Neural cell (in vitro differentiated cells): ENCODE data around the gene APIP. TPM values are rescaled to one million over a fixed set of nuclear protein-coding genes. Genes with fewer than 3 reads are reported as not detected.

Experiments
- H2AFZ ChIP-seq: fragments of 200-600, 300-800 bp; sonication (generic), shearing (Covaris generic); 2 replicates; pipeline ENCODE4 v1.6.0; 2014; ENCODE audit warnings: low read depth, mild to moderate bottlenecking, antibody characterized with exemption, low read length, moderate library complexity
- H3F3A ChIP-seq: fragments of 200-600 bp; shearing (Covaris generic); 2 replicates; pipeline ENCODE4 v1.6.1; 2016; ENCODE audit warnings: mild to moderate bottlenecking, moderate library complexity, mixed read lengths, antibody characterized with exemption, low read length; ENCODE audit not compliant: insufficient read depth, poor library complexity, severe bottlenecking
- H3K27ac ChIP-seq: fragments of 200-600, 300-800 bp; sonication (generic), shearing (Covaris generic); 2 replicates; pipeline ENCODE4 v1.5.1; 2014; ENCODE audit warnings: mild to moderate bottlenecking, low read length, moderate library complexity
- H3K27me3 ChIP-seq: fragments of 300-800, 200-600 bp; sonication (generic), shearing (Covaris generic); 2 replicates; pipeline ENCODE4 v1.6.0; 2014; ENCODE audit warnings: mild to moderate bottlenecking, low read depth, low read length, moderate library complexity; ENCODE audit not compliant: insufficient read depth
- H3K36me3 ChIP-seq: fragments of 300-800, 200-600 bp; sonication (generic), shearing (Covaris generic); 2 replicates; pipeline ENCODE4 v1.5.1; 2014; ENCODE audit warnings: mild to moderate bottlenecking, antibody characterized with exemption, low read length, moderate library complexity; ENCODE audit not compliant: insufficient read depth
- H3K4me2 ChIP-seq: fragments of 300-800, 200-600 bp; sonication (generic), shearing (Covaris generic); 2 replicates; pipeline ENCODE4 v1.6.0; 2014; ENCODE audit warnings: mild to moderate bottlenecking, low read length
- H3K4me3 ChIP-seq: fragments of 300-800, 200-600 bp; sonication (generic), shearing (Covaris generic); 2 replicates; pipeline ENCODE4 v1.5.1; 2014; ENCODE audit warnings: mild to moderate bottlenecking, low read length, moderate library complexity
- H3K79me2 ChIP-seq: fragments of 200-600 bp; shearing (Covaris generic); replicated peaks from 2 replicates; pipeline ENCODE4 v1.6.0; 2014; ENCODE audit warnings: mild to moderate bottlenecking, low read length, moderate library complexity; ENCODE audit not compliant: insufficient read depth
- H3K9ac ChIP-seq: fragments of 300-800, 200-600 bp; sonication (generic), shearing (Covaris generic); 2 replicates; pipeline ENCODE4 v1.6.1; 2016; ENCODE audit warnings: mild to moderate bottlenecking, low read length, mixed read lengths
- H3K9me2 ChIP-seq: fragments of 200-600 bp; shearing (Covaris generic); 2 replicates; pipeline ENCODE4 v1.6.1; 2016; ENCODE audit warnings: mild to moderate bottlenecking, low read length, mixed read lengths; ENCODE audit not compliant: insufficient read depth
- H3K9me3 ChIP-seq: fragments of 200-600, 300-800 bp; sonication (generic), shearing (Covaris generic); 2 replicates; pipeline ENCODE4 v1.6.1; 2016; ENCODE audit warnings: mild to moderate bottlenecking, mixed run types, low read length, moderate library complexity, mixed read lengths
- H4K20me1 ChIP-seq: fragments of 200-600 bp; shearing (Covaris generic); 2 replicates; pipeline ENCODE4 v1.6.1; 2016; ENCODE audit warnings: mild to moderate bottlenecking, mixed run types; ENCODE audit not compliant: insufficient read depth
- CTCF ChIP-seq: fragments of 450-650 bp; IDR thresholded peaks from 2 replicates; pipeline ENCODE4 v1.5.1; 2014; ENCODE audit warnings: antibody characterized with exemption, mild to moderate bottlenecking, moderate library complexity; ENCODE audit not compliant: poor library complexity, severe bottlenecking
- EP300 ChIP-seq: fragments of 450-650 bp; conservative IDR thresholded peaks from 2 replicates; pipeline ENCODE4 v1.6.1; 2014; ENCODE audit warnings: antibody characterized with exemption, mild to moderate bottlenecking, moderate library complexity; ENCODE audit not compliant: poor library complexity, severe bottlenecking
- EZH2 ChIP-seq: fragments of 200-600, 300-800 bp; shearing (Covaris generic), sonication (generic); IDR thresholded peaks from 2 replicates; pipeline ENCODE4 v1.6.1; 2014; ENCODE audit warnings: antibody characterized with exemption, low read length, borderline replicate concordance, mild to moderate bottlenecking; ENCODE audit not compliant: insufficient read depth, poor library complexity, severe bottlenecking
- MXI1 ChIP-seq: fragments of 450-650 bp; conservative IDR thresholded peaks from 2 replicates; pipeline ENCODE4 v1.6.1; 2014; ENCODE audit warnings: antibody characterized with exemption, mild to moderate bottlenecking; ENCODE audit not compliant: poor library complexity, severe bottlenecking
- POLR2AphosphoS5 ChIP-seq: IDR thresholded peaks from 2 replicates; pipeline ENCODE4 v1.6.1; 2012
- RAD21 ChIP-seq: fragments of 450-650 bp; conservative IDR thresholded peaks from 2 replicates; pipeline ENCODE4 v1.6.1; 2014; ENCODE audit warnings: antibody characterized with exemption, mild to moderate bottlenecking, moderate library complexity
- REST ChIP-seq: IDR thresholded peaks from 2 replicates; pipeline ENCODE4 v1.6.1; 2012; ENCODE audit warnings: borderline replicate concordance
- SMC3 ChIP-seq: fragments of 450-650 bp; conservative IDR thresholded peaks from 2 replicates; pipeline ENCODE4 v1.6.1; 2014; ENCODE audit warnings: antibody characterized with exemption, mild to moderate bottlenecking, moderate library complexity; ENCODE audit not compliant: poor library complexity
- TAF1 ChIP-seq: IDR thresholded peaks from 2 replicates; pipeline ENCODE4 v1.6.1; 2012; ENCODE audit warnings: low read depth
- polyA plus RNA-seq: library from polyadenylated mRNA; depleted of rRNA; stranded (reverse); fragments of >200 nt; gene quantifications from 2 replicates; pipeline ENCODE4 v1.2.3, GENCODE V29; 2014

Gene APIP
- polyA plus RNA-seq, 1 donor from 2014 or later: 45.9 TPM

- Histone ChIP-seq H3K9ac (no peak overlapping the region), H3K9me3 (no peaks in the 10 kb centered on the region), H3K27ac (no peak overlapping the region), H4K20me1 (no peaks in the 10 kb centered on the region), H3K36me3 (no peaks in the 10 kb centered on the region), H3F3A (no peaks in the 10 kb centered on the region), H3K4me3 (no peak overlapping the region), H3K9me2 (no peaks in the 10 kb centered on the region), H2AFZ (no peak overlapping the region), H3K27me3 (no peaks in the 10 kb centered on the region), H3K4me2 (no peak overlapping the region), H3K79me2 (no peaks in the 10 kb centered on the region)
- TF ChIP-seq CTCF (no peak), POLR2AphosphoS5 (no peak), EZH2 (no peak)
Measured at GRCh38 chr11:34863048-34863447, 53.1 kb downstream of the APIP start.

- no peak overlapping the region for H3K4me3 ChIP-seq
- no peak overlapping the region for H3K27ac ChIP-seq
- no peaks in the 10 kb centered on the region for H3K36me3 ChIP-seq
- H4K20me1 ChIP-seq: no peaks in the 10 kb centered on the region
- no peaks in the 10 kb centered on the region for H3K9me2 ChIP-seq
- H2AFZ ChIP-seq: no peak overlapping the region
- no peaks in the 10 kb centered on the region for H3K9me3 ChIP-seq
- H3F3A ChIP-seq: no peaks in the 10 kb centered on the region
- no peak for TF ChIP-seq RAD21
- no peak for TF ChIP-seq POLR2AphosphoS5
- TF ChIP-seq CTCF: no peak
- no peak for TF ChIP-seq EZH2
- no peak for TF ChIP-seq REST
- no peak for TF ChIP-seq MXI1
- TF ChIP-seq SMC3: no peak
- TF ChIP-seq EP300: no peak
- TF ChIP-seq TAF1: no peak
- no peak overlapping the region for H3K9ac ChIP-seq
- H3K4me2 ChIP-seq: no peak overlapping the region
- H3K79me2 ChIP-seq: no peaks in the 10 kb centered on the region
- no peaks in the 10 kb centered on the region for H3K27me3 ChIP-seq
Measured at GRCh38 chr11:34860518-34860917, 55.7 kb downstream of the APIP start.
